CD8-positive, alpha-beta memory T cell (primary cell): Measurements from ENCODE around the gene C1S. TPM values are rescaled to one million over a fixed set of nuclear protein-coding genes. Genes with fewer than 3 reads are reported as not detected.
A peak's percentile ranks its signal among the peaks of the same experiment; 100 is the strongest.
"Not testable (repeated sequence)": the region's sequence is repeated elsewhere in the genome, so short reads cannot be mapped to it uniquely, and the experiment has no call there.

Experiments used
- CTCF ChIA-PET: fragments of 350-600 bp; sonication (Branson Sonifier 250); formaldehyde crosslinking; loops from one replicate; lab custom pipeline; 2021; ENCODE audit warnings: antibody characterized with exemption; lab: Charles Lee
- POLR2A ChIA-PET: fragments of 350-600 bp; sonication (Branson Sonifier 250); formaldehyde crosslinking; loops from one replicate; lab custom pipeline; 2021; ENCODE audit warnings: antibody characterized with exemption; lab: Charles Lee
- DNase-seq, 5 donors: peaks; one replicate each; pipeline versions ENCODE4 v3.0.0 to v3.0.0-alpha.2; 2020 to 2022; ENCODE audit warnings: mixed read lengths in 1 of 5
- H3K27ac ChIP-seq: one replicate; pipeline ENCODE4 v1.7.0; 2013; ENCODE audit warnings: low read depth, mild to moderate bottlenecking, low read length, moderate library complexity
- H3K27me3 ChIP-seq: 2 replicates; pipeline ENCODE4 v1.7.0; 2013; ENCODE audit warnings: low read length, mild to moderate bottlenecking; ENCODE audit not compliant: insufficient read depth, poor library complexity, severe bottlenecking
- H3K36me3 ChIP-seq: 2 replicates; pipeline ENCODE4 v1.7.0; 2013; ENCODE audit warnings: mild to moderate bottlenecking, low read length, moderate library complexity; ENCODE audit not compliant: insufficient read depth
- H3K4me1 ChIP-seq: 2 replicates; pipeline ENCODE4 v1.7.0; 2013; ENCODE audit warnings: mild to moderate bottlenecking, low read length, moderate library complexity; ENCODE audit not compliant: insufficient read depth
- H3K4me3 ChIP-seq: 2 replicates; pipeline ENCODE4 v1.7.0; 2013; ENCODE audit warnings: mild to moderate bottlenecking, low read length
- H3K9me3 ChIP-seq: 2 replicates; pipeline ENCODE4 v1.7.0; 2013; ENCODE audit warnings: mild to moderate bottlenecking, low read length
- H3K27ac Mint-ChIP-seq, 8 donors: one replicate each; pipeline ENCODE4 v1.8.0; 2020 to 2021; ENCODE audit warnings: mixed read lengths in 8 of 8, mild to moderate bottlenecking in 6 of 8, inconsistent platforms in 3 of 8, moderate library complexity in 3 of 8
- H3K27me3 Mint-ChIP-seq, 2 donors: one replicate each; pipeline ENCODE4 v1.8.0; 2020 to 2021; ENCODE audit warnings: mixed read lengths in 2 of 2, mild to moderate bottlenecking in 1 of 2, moderate library complexity in 1 of 2
- H3K36me3 Mint-ChIP-seq, 3 donors: one replicate each; pipeline ENCODE4 v1.8.0; 2020 to 2021; ENCODE audit warnings: mixed read lengths in 3 of 3, inconsistent platforms in 1 of 3, mild to moderate bottlenecking in 1 of 3
- H3K4me1 Mint-ChIP-seq, 3 donors: one replicate each; pipeline ENCODE4 v1.8.0; 2020 to 2021; ENCODE audit warnings: mixed read lengths in 3 of 3, inconsistent platforms in 1 of 3, mild to moderate bottlenecking in 1 of 3
- H3K4me3 Mint-ChIP-seq, 7 donors: one replicate each; pipeline ENCODE4 v1.8.0; 2020 to 2021; ENCODE audit warnings: mixed read lengths in 7 of 7, mild to moderate bottlenecking in 6 of 7, moderate library complexity in 4 of 7, inconsistent platforms in 2 of 7
- H3K9me3 Mint-ChIP-seq, 5 donors: one replicate each; pipeline ENCODE4 v1.8.0; 2020 to 2022; ENCODE audit warnings: mixed read lengths in 5 of 5, mild to moderate bottlenecking in 3 of 5, moderate library complexity in 2 of 5, inconsistent platforms in 1 of 5
- polyA plus RNA-seq: library from polyadenylated mRNA; unstranded; fragments of 300-500 nt; fragmentation: Illumina TruSeq; gene quantifications from one replicate; pipeline ENCODE4 v1.2.3, GENCODE V29; 2021
- total RNA-seq, 2 experiments: library from RNA; stranded (reverse); gene quantifications; one replicate each; pipeline ENCODE4 v1.2.3, GENCODE V29; 2021

The C1S gene
- under 1 TPM; 0.64 to 0.83 TPM for total RNA-seq
- polyA plus RNA-seq = not detected

DNA sequence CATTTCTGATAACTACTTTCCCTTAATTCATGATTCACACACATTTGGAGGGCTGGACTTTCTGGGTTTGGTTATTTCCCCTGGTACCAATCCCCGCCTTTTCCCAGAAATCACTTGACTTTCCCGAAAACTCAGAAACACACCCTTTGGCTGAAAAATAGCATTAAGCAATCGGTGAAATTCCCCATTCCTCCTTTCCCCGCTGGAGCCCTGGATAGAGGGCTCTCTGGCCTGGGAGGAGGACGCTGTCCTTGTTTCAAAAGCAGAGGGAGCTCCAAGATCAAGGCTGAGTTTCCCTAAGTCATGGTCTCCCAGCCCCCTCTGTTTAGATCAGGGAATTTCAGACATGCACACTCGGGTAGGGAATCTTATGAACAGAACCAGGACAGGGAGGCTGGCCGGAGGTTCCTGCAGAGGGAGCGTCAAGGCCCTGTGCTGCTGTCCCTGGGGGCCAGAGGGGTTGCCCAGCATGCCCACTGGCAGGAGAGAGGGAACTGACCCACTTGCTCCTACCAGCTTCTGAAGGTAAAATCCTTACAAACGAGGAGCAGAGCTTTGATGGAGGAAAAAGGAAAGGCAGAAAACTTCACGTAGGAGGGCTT is at the start of gene C1S:
C1S (plus strand) TSS at position 366 of the 602 bp plus-strand sequence. CDS start 1,195 bp downstream, outside the sequence.
- Mint-ChIP-seq H3K27me3 (peaks cover 20 to 53% of the 10 kb centered on the region in 2 donors), H3K4me3 (no peak within 1 kb of the TSS), H3K36me3 (peaks cover 0 to 9% (median 1%) of the 10 kb centered on the region in 3 donors), H3K9me3 (no peaks in the 10 kb centered on the region), H3K4me1 (no peaks in the 10 kb centered on the region), H3K27ac (no peak within 1 kb of the TSS)
- H3K4me3 ChIP-seq = no peak within 1 kb of the TSS
- no peaks in the 10 kb centered on the region for H3K4me1 ChIP-seq
- no peaks in the 10 kb centered on the region for H3K9me3 ChIP-seq
- H3K27ac ChIP-seq = no peak within 1 kb of the TSS
- CTCF ChIA-PET = interaction anchor here (1.1 kb wide), 1 partner anchor 53 kb away, joined by 3 read pairs; no protein-coding TSS in a partner anchor
- no peaks in the 10 kb centered on the region for H3K36me3 ChIP-seq
- no peak for DNase-seq
- POLR2A ChIA-PET = no interaction called here
- peaks cover 3% of the 10 kb centered on the region for H3K27me3 ChIP-seq

DNA sequence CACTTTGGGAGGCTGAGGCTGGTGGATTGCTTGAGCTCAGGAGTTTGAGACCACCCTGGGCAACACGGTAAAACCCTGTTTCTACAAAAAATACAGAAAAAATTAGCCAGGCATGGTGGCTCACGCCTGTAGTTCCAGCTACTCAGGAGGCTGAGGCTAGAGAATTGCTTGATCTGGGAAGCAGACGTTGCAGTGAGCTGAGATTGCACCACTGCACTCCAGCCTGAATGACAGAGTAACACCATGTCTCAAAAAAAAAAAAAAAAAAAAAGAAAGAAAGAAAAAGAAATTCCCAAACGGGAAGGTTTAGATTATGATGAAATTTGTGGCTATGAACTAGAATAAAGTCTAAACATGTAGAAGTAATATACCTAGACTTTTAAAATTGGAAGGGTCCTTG is 49.1 kb upstream of the C1S start:
- H3K9me3 ChIP-seq, H3K4me3 Mint-ChIP-seq, CTCF ChIA-PET, DNase-seq, H3K4me3 ChIP-seq, H3K27ac ChIP-seq, H3K27ac Mint-ChIP-seq, H3K27me3 Mint-ChIP-seq, H3K27me3 ChIP-seq, H3K36me3 ChIP-seq, H3K4me1 ChIP-seq, POLR2A ChIA-PET, H3K9me3 Mint-ChIP-seq: not testable (repeated sequence)
- Mint-ChIP-seq H3K4me1 (peaks cover 14 to 48% (median 45%) of the 10 kb centered on the region in 3 donors), H3K36me3 (peaks cover 0 to 52% (median 6%) of the 10 kb centered on the region in 3 donors)

DNA sequence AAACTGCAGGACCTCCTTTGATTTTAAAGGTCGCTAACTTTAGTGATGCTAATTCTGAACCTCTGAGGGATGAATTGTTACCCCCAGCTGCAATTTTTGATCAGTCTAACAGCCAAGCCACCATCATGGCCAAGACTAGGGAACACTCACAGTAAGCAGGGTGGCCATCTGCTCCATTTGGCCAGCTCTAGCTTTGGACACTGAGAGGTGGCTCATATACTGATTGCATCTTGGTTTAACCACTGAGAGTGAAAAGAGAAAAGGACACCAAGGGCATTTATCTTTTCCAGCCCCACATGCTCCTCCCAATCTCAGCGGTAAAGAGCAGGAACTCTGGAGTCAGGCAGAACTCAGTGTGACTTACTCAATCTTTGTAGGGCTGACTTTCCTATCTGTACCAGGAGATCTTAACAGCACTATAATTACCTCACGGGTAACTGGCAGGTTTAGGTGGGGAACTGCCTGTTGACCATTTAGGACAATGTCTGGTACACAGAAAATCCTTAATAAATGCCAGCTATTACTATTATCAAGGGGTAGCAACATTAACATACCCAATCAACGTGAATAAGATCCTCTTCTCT is 48.4 kb upstream of the C1S start:
- ChIA-PET CTCF (no interaction called here), POLR2A (interaction anchor here (0.7 kb wide), 1 partner anchor 31 kb away, joined by 3 read pairs; no protein-coding TSS in a partner anchor)
- no peaks in the 10 kb centered on the region for H3K27me3 ChIP-seq
- Mint-ChIP-seq H3K27me3 (no peaks in the 10 kb centered on the region), H3K27ac (peak overlapping the region in 1 of 8 donors; percentile 23), H3K36me3 (peaks cover 0 to 47% (median 3%) of the 10 kb centered on the region in 3 donors), H3K9me3 (no peaks in the 10 kb centered on the region), H3K4me3 (no peak overlapping the region), H3K4me1 (peaks cover 22 to 55% (median 52%) of the 10 kb centered on the region in 3 donors)
- H3K4me1 ChIP-seq = peaks cover 8% of the 10 kb centered on the region
- H3K27ac ChIP-seq = no peak overlapping the region
- H3K4me3 ChIP-seq = no peak overlapping the region
- DNase-seq = no peak
- H3K36me3 ChIP-seq = peaks cover 3% of the 10 kb centered on the region
- H3K9me3 ChIP-seq = no peaks in the 10 kb centered on the region

DNA sequence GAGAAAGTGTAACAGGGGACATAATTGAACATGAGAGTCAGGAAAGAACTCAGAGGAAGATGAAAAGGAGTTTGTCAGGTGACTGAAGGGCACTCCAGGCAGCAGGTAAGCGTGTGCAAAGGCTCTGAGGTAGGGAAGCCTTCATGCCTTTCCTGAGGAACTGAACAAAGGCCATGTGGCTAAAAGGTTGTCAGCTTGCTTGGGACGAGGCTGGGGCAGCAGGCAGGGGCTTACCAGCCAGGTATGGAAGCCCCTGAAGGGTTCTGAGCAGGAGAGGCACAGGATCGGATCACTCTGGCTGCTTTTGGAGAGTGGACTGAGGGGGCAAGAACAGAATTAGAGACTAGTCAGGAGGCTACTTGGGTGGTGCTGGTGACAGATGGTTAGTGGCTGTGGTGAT is 47.4 kb upstream of the C1S start:
- Histone ChIP-seq H3K4me1 (peaks cover 16% of the 10 kb centered on the region), H3K9me3 (no peaks in the 10 kb centered on the region), H3K36me3 (peaks cover 3% of the 10 kb centered on the region), H3K4me3 (no peak overlapping the region), H3K27ac (no peak overlapping the region), H3K27me3 (no peaks in the 10 kb centered on the region)
- Mint-ChIP-seq H3K27ac (peak overlapping the region in 2 of 8 donors; percentile 51 to 66), H3K4me1 (peaks cover 27 to 58% (median 56%) of the 10 kb centered on the region in 3 donors), H3K27me3 (no peaks in the 10 kb centered on the region), H3K9me3 (no peaks in the 10 kb centered on the region), H3K4me3 (no peak overlapping the region), H3K36me3 (peaks cover 0 to 44% (median 3%) of the 10 kb centered on the region in 3 donors)
- POLR2A ChIA-PET = no interaction called here
- CTCF ChIA-PET = no interaction called here
- DNase-seq = no peak

DNA sequence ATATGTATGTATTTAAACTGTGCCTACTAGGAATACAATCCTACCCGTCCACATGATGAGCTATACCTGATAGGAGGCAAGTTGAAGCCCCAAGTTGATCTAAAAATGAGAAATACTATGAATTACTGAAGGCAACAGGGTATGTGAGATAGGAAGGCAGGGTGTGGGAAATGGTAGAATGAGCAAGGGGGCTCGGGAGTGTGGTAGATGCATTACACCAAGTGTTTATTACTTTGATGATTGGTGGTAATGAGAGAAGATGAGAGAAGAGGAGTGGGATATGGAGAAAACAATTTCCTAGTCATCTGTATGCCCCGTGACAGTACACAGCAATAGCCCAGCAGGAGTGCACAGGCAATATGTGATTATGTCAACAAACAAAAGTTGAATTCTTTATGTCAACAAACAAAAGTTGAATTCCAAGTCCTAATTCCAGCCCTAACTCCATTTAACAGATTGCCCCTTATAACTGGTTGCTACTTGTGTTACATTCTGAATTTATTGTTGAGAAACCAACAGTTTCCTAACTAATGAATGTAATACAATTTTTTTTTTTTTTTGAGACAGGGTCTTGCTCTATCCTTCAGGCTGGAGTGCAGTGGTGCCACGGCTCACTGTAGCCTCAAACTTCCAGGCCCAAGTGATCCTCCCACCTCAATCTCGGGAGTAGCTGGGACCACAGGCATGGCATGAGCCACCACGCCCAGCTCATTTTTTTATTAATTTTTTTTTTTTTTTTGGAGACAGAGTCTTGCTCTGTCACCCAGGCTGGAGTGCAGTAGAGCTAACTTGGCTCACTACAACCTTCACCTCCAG is 44.8 kb upstream of the C1S start:
- Mint-ChIP-seq H3K27me3 (no peaks in the 10 kb centered on the region), H3K36me3 (peaks cover 0 to 37% (median 0%) of the 10 kb centered on the region in 3 donors), H3K9me3 (no peaks in the 10 kb centered on the region), H3K27ac (peak overlapping the region in 1 of 8 donors; percentile 1), H3K4me3 (peak overlapping the region in 4 of 7 donors; percentile 6 to 92 (median 36)), H3K4me1 (peaks cover 26 to 50% (median 47%) of the 10 kb centered on the region in 3 donors)
- H3K9me3 ChIP-seq = no peaks in the 10 kb centered on the region
- peaks cover 3% of the 10 kb centered on the region for H3K36me3 ChIP-seq
- DNase-seq = no peak
- H3K27me3 ChIP-seq = no peaks in the 10 kb centered on the region
- no peak overlapping the region for H3K4me3 ChIP-seq
- POLR2A ChIA-PET = interaction anchor here (0.6 kb wide), 1 partner anchor 163 kb away, joined by 4 read pairs; no protein-coding TSS in a partner anchor
- H3K27ac ChIP-seq = no peak overlapping the region
- CTCF ChIA-PET = no interaction called here
- peaks cover 20% of the 10 kb centered on the region for H3K4me1 ChIP-seq

DNA sequence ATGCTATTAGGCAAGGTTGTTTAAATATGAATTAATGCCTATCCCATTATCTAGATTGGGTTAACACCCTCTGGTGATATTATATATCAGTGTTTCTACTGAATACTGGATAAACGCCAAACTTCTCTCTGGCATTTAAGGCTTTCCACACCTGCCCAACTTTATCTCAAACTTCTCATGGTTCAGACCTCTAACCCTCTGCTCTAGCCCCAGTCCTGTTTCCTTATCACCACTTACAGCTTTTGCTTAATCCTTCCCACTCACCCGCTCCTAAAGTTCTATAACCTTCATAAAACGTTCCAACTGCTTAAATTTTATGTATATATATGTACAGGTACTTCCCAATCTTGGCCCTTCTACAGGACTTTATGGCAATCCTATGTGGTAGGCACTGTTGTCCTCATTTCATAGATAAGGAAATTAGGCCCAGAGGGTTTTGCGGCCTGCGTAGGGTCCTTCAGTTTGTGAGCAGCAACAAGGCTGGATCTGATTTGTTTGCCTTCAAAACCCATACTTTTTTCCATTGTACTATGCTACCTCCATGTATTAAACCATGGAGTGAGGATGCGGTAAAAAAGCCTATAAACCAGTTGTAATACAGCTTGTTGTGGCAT is 43.5 kb upstream of the C1S start:
- Mint-ChIP-seq H3K27me3 (no peaks in the 10 kb centered on the region), H3K36me3 (peaks cover 0 to 34% (median 0%) of the 10 kb centered on the region in 3 donors), H3K27ac (peak overlapping the region in 5 of 8 donors; percentile 30 to 97 (median 90)), H3K4me3 (peak overlapping the region; percentile 92 to 96 (median 94)), H3K4me1 (peaks cover 26 to 50% (median 47%) of the 10 kb centered on the region in 3 donors), H3K9me3 (no peaks in the 10 kb centered on the region)
- Histone ChIP-seq H3K27me3 (no peaks in the 10 kb centered on the region), H3K4me1 (peaks cover 20% of the 10 kb centered on the region), H3K36me3 (peaks cover 3% of the 10 kb centered on the region), H3K4me3 (peak overlapping the region; percentile 95), H3K9me3 (no peaks in the 10 kb centered on the region), H3K27ac (no peak overlapping the region)
- no peak for DNase-seq
- ChIA-PET POLR2A (interaction anchor here (0.6 kb wide), 1 partner anchor 46 kb away, joined by 6 read pairs; the partner anchor contains the start of gene EMG1), CTCF (interaction anchor here (1.5 to 3.7 kb wide), 6 partner anchors 11 to 91 kb away, joined by 3 to 27 read pairs (median 11); partner anchors contain the start of genes C12orf57, C1RL and RNU7-1)

DNA sequence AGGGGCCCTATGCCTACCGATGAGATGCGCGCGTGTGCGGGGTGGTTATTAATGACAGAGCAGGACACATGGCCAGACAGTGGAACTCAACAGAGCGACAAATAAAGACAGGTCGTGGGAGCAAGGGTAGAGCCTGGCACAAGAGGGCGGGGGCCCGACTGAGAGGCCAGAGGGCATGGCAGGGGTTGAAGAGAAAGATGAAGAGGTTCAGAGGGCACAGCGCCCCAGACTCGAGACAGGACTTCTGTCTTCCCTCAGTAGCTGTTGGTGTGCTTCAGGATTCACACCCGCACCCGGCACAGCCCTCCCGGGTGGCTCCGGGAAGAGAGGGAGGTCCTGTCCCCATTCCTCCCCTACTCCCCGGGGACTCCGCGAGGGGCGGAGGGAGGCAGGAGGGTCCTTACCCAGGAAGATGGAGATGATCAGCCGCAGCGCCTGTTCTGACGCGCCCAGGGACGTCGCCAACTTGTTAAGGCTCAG is 42.6 kb upstream of the C1S start:
- Histone ChIP-seq H3K27me3 (no peaks in the 10 kb centered on the region), H3K4me1 (peaks cover 20% of the 10 kb centered on the region), H3K9me3 (no peaks in the 10 kb centered on the region), H3K36me3 (peaks cover 3% of the 10 kb centered on the region), H3K4me3 (peak overlapping the region; percentile 95), H3K27ac (peak overlapping the region; percentile 86)
- peak overlapping the region; percentile 82 to 97 (median 92) for H3K27ac Mint-ChIP-seq
- no peaks in the 10 kb centered on the region for H3K9me3 Mint-ChIP-seq
- no peak for DNase-seq
- POLR2A ChIA-PET = interaction anchor here (0.7 to 1.6 kb wide), 10 partner anchors 18 to 265 kb away, joined by 3 to 21 read pairs (median 4); partner anchors contain the start of genes C12orf57, MLF2, RNU7-1 and SPSB2
- H3K4me1 Mint-ChIP-seq = peaks cover 26 to 45% (median 43%) of the 10 kb centered on the region in 3 donors
- CTCF ChIA-PET = interaction anchor here (0.6 to 3.7 kb wide), 29 partner anchors 8 to 529 kb away, joined by 3 to 27 read pairs (median 4); partner anchors contain the start of genes C12orf57, C1RL, CDCA3 and LRRC23
- peak overlapping the region; percentile 92 to 96 (median 94) for H3K4me3 Mint-ChIP-seq
- peaks cover 0 to 25% (median 0%) of the 10 kb centered on the region in 3 donors for H3K36me3 Mint-ChIP-seq
- H3K27me3 Mint-ChIP-seq = no peaks in the 10 kb centered on the region
